Measurements from ENCODE around the gene DOCK10.

Gene DOCK10

DNA sequence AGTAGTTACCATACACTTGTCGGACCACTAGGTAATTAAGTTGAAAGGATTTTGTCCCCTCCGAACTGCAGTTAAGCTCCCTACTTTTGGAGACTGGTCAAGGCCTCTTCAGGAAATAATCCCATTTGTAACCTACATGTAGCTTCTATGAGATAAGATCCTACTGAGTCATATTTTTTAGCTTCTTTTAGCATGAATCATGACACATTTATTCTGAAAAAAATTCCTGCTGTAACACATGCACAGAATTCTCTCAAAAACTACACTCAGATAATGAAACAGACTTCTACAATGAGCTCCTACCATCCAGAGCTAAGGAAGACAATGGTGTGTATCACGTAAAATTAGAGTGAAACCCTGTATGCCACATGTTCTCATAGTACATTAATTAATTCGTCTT lies 225.5 kb downstream of the DOCK10 start:
- DNase-seq: no peak

GRCh38 chr2:224813578-224813977 lies 228.7 kb downstream of the DOCK10 start:
- DNase-seq: no peak

DNA sequence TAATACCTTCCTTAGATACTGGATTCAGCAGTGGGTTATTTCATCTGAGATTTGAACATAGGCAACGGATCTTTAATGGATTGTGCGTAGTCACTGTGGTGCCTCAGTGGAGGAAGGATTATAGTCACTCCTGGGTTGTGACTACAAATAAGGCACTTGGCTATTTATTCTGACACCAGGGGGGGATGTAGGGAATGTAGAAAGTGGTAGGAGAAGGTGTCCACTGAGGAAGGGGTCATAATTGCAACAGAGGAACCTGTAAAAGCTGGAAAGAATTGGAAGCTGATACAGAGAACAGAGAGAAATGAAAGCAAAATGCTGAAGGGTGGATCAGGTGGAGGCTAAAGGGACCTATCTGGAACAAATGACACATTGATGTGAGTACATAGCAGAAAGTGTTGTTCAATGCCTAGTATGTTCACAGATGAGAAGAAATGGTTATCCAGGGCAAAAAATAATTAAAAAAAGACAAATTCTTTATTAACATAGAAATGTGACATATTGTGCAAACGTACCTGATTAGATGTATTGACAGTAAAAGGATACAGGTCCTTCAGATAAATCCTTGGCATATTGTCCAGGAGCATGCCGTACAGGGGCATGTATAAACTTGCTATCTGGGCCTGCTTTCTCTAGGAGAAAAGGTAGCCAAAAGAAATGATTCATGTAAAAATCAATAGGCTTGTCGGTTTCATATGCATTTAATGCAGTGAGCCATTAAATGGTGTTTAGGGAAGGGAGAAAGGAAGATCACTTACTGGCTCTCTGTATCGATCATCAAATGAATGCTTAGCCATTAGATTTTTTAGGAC lies 234.9 kb downstream of the DOCK10 start:
- no peak for DNase-seq

DNA sequence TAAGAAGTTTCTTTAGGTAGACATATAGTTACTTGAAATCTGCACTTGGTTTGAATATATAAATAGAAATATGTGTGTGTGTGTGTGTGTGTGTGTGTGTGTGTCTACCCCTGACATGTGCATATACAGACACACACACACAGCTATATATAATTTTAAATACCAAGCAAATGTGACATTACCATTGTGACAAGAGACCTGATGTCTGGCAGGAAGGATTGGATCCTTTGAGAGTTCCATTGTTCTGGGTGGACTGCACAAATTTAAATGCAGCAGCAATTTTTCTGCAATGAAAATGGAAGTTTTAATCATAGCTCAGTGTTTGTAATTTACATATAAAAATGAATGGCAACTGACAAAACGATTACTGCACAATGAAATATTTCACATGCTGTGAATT lies 238.3 kb downstream of the DOCK10 start:
- DNase-seq: no peak

GRCh38 chr2:224802407-224802806 lies 239.9 kb downstream of the DOCK10 start:
- DNase-seq: no peak

GRCh38 chr2:224801360-224801759 lies 240.9 kb downstream of the DOCK10 start:
- DNase-seq: no peak

GRCh38 chr2:224799691-224800090 lies 242.6 kb downstream of the DOCK10 start:
- DNase-seq: no peak

- no peak for DNase-seq
These were observed 244.1 kb downstream of the DOCK10 start for GRCh38 chr2:224798180-224798579.

DNA sequence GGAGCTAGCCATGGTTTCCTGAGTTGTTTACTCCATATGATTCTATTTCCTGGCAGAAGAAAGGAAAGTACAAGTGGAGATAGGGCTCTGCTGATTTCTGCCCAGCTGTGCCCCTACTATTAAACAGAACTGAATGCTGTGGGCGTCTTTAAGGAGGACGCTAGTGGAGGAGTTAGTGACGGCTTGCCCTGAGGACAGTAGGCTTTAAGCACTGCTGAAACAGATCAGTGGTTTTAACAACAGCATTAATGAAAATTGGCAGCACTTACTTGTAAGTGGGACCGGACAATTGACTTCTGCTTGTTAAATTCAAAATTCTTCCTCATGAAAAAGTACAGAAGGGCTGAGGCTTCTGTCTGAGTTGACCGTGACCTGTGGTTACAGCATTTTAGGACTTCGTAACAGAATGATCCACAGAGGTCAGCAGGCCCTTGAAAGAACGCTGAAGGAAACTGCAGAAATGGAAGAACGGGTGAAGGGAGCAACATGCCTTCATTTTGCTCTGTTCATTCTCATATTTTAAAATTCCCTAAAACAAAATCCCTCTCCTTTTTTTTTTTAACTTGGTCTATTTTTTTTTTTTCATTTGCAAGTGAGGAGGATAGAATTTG lies 245.5 kb downstream of the DOCK10 start:
- DNase-seq: no peak

DNA sequence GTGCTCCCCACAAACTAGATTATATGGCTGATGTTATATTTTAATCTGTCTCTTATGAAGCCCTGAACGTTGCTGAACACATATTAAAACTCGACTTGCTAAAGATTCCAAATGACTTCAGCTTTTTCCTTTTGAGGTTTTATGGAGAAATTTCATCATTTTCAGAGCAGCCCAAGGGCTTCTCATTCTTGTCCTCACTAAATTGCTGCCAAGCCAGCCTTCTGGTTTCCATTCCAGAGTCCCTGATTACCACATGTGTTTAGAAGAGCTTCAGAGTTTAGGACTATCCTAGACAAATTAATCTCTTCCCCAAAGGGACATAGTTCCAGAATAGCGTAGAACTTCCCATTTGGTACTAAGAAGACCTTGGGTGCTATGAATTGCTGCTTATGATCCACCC lies 248.3 kb downstream of the DOCK10 start:
- no peak for DNase-seq

GRCh38 chr2:224786848-224787247 lies 255.4 kb downstream of the DOCK10 start:
- DNase-seq: no peak

- no peak for DNase-seq
These were observed 260.9 kb downstream of the DOCK10 start for GRCh38 chr2:224781400-224781799.

DNA sequence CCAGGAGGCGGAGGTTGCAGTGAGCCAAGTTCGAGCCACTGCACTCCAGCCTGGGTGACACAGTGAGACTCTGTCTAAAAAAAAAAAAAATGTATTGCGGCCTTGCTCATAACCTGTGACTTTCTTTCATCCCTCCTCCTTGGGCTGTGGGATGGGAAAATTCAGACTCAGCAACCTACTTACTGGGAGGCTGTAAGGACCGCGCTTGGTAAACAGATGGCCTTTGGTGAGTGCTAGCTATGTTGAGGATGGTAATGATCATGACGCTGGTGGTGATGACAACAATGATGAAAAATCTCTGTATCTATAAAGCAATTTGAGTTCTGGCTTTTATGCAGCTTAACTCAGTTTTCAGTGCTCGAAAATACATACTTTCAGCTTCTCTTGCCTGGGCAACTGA lies 261.4 kb downstream of the DOCK10 start:
- DNase-seq: no peak

DNA sequence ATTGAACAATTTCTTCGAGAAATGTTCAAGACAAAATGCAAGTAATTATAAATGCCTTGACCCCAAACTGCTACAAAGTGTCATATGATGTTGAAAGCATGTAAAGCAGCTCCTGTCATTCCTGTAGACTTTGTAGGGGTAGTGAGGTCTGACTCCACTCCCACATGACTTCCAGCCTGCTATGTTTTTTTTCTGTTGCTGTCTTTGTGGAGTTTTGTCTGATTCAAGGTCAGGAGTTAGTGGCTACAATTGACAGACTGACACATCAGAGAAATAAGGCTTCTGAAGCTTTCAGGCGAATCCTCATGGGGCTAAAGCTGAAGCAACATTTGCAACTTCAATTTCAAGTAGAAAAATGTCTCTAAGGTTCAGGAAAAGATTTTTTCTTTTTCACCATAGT lies 262.2 kb downstream of the DOCK10 start:
- no peak for DNase-seq

DNA sequence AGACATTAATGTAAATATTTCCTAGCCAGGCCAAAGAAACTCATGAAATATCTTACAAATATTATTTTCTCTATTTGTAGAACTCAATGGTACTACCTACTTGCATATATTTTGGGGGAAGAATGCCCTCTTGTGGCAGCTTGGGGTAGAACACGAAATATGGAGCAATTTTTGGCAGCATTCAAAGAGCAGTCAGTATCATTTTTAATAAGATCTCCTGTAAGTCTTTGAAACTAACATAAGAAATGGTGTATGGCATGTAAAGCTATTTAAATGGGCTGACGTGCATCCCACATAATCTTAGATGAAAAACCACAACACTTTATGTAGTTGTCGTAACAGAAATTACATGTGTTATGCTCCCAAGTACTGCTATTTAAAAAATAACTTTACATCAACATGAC lies 263.8 kb downstream of the DOCK10 start:
- DNase-seq: peak; percentile 41

DNA sequence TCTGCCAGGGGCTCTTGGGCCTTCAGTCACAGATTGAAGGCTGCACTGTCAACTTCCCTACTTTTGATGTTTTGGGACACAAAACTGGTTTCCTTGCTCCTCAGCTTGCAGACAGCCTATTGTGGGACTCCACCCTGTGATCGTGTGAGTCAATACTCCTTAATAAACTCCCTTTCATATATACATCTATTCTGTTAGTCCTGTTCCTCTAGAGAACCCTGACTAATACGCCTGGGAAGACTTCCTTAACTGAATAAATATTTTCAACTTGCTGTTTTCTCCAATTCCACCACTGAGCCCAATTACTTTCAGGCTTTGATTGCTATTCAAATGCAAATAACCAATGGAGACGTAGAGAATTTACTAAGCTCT lies 264.7 kb downstream of the DOCK10 start:
- DNase-seq: no peak

- no peak for DNase-seq
These were observed 265.3 kb downstream of the DOCK10 start for GRCh38 chr2:224776795-224777558.

DNA sequence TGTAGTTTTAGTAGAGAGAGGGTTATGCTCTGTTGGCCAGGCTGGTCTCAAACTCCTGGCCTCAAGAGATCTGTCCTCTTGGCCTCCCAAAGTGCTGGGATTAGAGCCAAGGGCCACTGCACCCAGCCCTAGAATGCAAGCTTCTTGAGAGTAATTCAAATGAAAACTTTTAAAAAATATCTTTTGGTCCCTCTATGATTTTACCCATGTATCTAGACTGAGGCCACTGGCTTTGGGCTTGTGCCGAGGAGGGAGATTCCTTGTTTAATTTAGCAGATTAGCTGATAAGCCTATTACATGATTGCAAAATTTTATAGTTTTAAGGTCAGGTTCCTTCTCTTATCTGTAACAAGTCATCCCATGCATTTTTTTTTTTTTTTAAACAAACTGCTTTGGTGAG lies 266.6 kb downstream of the DOCK10 start:
- no peak for DNase-seq

DNA sequence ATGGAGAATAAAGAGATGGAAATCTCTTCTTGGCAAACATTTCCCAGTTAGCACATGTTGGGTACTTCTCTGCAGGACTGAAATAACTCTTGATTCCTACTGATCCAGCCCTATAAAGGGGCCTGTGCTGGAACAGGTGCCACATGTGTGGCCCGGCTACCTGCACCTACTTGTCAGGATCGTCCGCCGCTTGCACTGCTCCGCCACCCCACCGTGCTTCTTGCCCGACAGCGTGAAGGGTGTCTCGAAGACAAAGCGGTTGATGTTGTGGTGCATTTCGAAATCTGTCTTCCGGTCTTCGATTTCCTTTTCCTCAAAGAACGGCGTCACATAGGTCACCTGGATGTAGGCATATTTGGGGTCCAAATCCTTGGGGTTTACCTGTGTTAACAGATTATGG lies 267.5 kb downstream of the DOCK10 start:
- no peak for DNase-seq

DNA sequence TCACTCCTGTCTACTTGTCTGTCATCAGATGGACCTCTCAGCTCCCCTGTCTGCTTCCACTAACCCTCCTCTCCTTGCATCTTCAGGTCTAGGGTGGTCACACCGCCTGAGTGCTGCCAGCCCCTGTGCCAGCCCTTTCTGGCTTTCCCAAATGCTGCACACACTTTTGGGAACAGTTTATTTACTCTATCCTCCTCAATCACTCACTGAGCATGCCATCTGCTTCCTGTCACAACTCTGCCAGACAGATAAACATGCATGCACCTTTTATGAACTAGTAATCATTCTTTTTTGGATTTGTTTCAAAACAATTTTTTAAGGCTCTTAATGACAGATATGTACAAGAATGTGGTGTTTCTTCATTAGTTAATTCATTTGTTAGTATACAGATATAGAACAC lies 269.8 kb downstream of the DOCK10 start:
- DNase-seq: no peak

GRCh38 chr2:224769489-224769888 lies 272.8 kb downstream of the DOCK10 start:
- DNase-seq: no peak

- no peak for DNase-seq
These were observed 277.6 kb downstream of the DOCK10 start for GRCh38 chr2:224764565-224765236.

DNA sequence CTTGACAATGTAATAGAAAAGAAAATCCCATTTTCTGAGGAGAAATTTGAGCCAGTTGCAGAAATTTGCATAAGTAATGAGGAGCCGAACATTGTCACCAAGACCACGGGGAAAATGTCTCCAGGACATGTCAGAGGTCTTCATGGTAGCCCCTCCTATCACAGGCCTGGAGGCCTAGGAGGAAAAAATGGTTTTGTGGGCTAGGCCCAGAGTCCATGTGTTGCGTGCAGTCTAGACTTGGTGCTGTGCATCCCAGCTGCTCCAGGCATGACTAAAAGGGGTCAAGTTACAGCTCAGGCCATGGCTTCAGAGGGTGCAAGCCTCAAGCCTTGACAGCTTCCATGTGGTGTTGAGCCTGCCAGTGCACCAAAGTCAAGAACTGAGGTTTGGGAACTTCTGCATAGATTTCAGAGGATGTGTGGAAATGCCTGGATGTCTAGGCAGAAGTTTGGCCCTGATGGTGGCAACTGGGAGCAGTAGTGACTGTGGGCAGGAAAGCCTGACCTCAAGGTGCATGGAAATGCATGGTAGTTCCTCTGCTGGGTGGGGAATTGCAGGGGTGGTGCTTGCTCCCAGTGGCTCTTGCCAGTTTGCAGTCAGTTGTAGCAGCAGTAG lies 284.2 kb downstream of the DOCK10 start:
- DNase-seq: no peak

Data from effector CD4-positive, alpha-beta T cell (primary cell).